GM12878 (cell line): Measurements from ENCODE around the gene C9orf153. TPM values are rescaled to one million over a fixed set of nuclear protein-coding genes. Genes with fewer than 3 reads are reported as not detected.

Experiments
- CBX3 ChIP-seq: fragments of 200-600 bp; sonication (generic); IDR thresholded peaks from 2 replicates; pipeline ENCODE4 v1.6.1; 2016; ENCODE audit warnings: low read depth, borderline replicate concordance
- DPF2 ChIP-seq: fragments of 450-650 bp; IDR thresholded peaks from 2 replicates; pipeline ENCODE4 v1.6.1; 2017; ENCODE audit warnings: mild to moderate bottlenecking
- E2F4 ChIP-seq: IDR thresholded peaks from 2 replicates; pipeline ENCODE4 v1.6.1; 2012; ENCODE audit warnings: low read depth, low read length, improper control_type of control experiment
- FOS ChIP-seq: IDR thresholded peaks from 3 replicates; pipeline ENCODE4 v1.6.1; 2011; ENCODE audit warnings: borderline replicate concordance; ENCODE audit not compliant: insufficient read length; ENCODE audit errors: extremely low read depth
- IRF5 ChIP-seq: fragments of 450-650 bp; IDR thresholded peaks from 2 replicates; pipeline ENCODE4 v1.6.1; 2017; ENCODE audit warnings: borderline replicate concordance
- KDM1A ChIP-seq: fragments of 200-600 bp; sonication (generic); IDR thresholded peaks from 2 replicates; pipeline ENCODE4 v1.6.1; 2016; ENCODE audit warnings: borderline replicate concordance
- RAD21 ChIP-seq: IDR thresholded peaks from 2 replicates; pipeline ENCODE4 v1.6.1; 2011; ENCODE audit warnings: mild to moderate bottlenecking, low read depth, low read length, moderate library complexity; ENCODE audit not compliant: insufficient read depth
- SMC3 ChIP-seq: IDR thresholded peaks from 2 replicates; pipeline ENCODE4 v1.6.1; 2011; ENCODE audit warnings: low read length, improper control_type of control experiment, borderline replicate concordance
- polyA plus RNA-seq, 11 experiments: library from polyadenylated mRNA; depleted of rRNA in 4 of 11; unstranded in 6 of 11; stranded (reverse) in 5 of 11; fragments of >200 nt; fragmentation: Nextera tagmentation in 4 of 11; fragmentation: Illumina TruSeq in 1 of 11; extraction: Ambion mirVana in 4 of 11; extraction: Trizol in 1 of 11; gene quantifications; 1 replicate in 1 of 11; 2 replicates in 10 of 11; pipeline versions ENCODE4 v1.2.1 to v1.2.3, GENCODE V29; 2011 to 2016; ENCODE audit warnings: inconsistent platforms in 2 of 11, missing spikeins in 2 of 11, low read depth in 1 of 11
- total RNA-seq, 4 experiments: library from RNA; depleted of rRNA in 3 of 4; stranded (reverse); fragments of >200 nt in 3 of 4; fragmentation: Illumina TruSeq in 1 of 4; extraction: Trizol in 1 of 4; gene quantifications; 2 replicates each; pipeline versions ENCODE4 v1.2.1 to v1.2.3, GENCODE V29; 2013 to 2021

C9orf153 gene
- total and polyA plus RNA-seq, 10 of the 15 experiments (the other 5 are each of a cell fraction or from before 2014, with no cell fraction given), result 0.03 to 1.2 (median 0.18) TPM; not detected in 1

- TF ChIP-seq IRF5, result no peak
- no peak for TF ChIP-seq DPF2
- TF ChIP-seq CBX3, result no peak
- TF ChIP-seq SMC3, result peak; percentile 77; the same call in 1 of the 2 replicates
- TF ChIP-seq FOS, result no peak
- no peak for TF ChIP-seq E2F4
- peak; percentile 77 for TF ChIP-seq RAD21
- no peak for TF ChIP-seq KDM1A
- TF ChIP-seq, all 136 proteins: peak for 5
Measured at GRCh38 chr9:86202338-86202882, 57.0 kb downstream of the C9orf153 start (continued).
